ENCODE measurements around the gene CCL27. TPM values are rescaled to one million over a fixed set of nuclear protein-coding genes. Genes with fewer than 3 reads are reported as not detected.

The CCL27 gene, protein sequence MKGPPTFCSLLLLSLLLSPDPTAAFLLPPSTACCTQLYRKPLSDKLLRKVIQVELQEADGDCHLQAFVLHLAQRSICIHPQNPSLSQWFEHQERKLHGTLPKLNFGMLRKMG
- not detected for total RNA-seq

DNA sequence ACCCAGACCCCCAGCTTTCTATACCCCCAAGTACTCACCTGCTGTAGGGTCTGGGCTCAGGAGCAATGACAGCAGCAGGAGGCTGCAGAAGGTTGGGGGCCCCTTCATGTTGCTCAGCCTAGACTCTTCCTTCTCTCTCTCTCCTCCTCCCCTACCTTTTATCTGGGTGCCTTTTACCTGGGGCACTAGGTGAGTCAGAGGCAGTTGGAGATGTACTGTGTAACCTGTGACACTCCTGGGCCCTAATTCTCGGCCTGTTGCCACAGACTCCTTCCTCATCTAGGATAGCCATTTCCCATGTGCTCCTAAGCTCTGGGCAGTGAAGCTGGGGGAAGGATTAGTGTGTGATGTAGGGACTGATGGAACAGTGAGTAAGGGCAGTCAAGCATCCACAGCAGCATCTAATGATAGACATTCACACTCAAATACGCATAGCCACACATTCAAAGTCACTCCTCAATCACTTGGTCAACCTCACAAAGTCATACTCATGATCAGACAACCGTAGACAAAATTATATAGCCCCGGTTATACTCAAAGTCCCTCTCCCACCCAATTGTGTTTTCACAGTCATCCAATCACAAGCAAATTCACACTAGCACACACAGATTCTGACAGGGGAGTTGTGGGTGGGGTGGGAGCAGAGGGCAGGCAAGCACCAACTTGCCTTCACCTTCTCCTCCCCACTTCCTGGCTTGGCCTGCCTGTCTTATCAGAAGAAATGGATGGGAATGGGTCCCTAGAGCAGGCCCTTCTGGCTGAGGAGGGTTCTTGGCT, at the start of gene CCL27:
Gene CCL27 (minus strand): TSS at position 132 of the 777 bp plus-strand sequence. CDS start 24 bp downstream, at position 108.
- Histone ChIP-seq H3K9me3 (no peaks in the 10 kb centered on the region), H3K9ac (ENCODE audit: low read depth in 2 of 2, low read length in 2 of 2) (no peak within 1 kb of the TSS), H3K36me3 (no peaks in the 10 kb centered on the region), H3K27me3 (no peaks in the 10 kb centered on the region), H3K4me1 (no peaks in the 10 kb centered on the region), H3K4me3 (no peak within 1 kb of the TSS), H3K27ac (no peak within 1 kb of the TSS)
- intact Hi-C loops (cut with DNase I), result no loop called here
- TF ChIP-seq, protein P1, sequence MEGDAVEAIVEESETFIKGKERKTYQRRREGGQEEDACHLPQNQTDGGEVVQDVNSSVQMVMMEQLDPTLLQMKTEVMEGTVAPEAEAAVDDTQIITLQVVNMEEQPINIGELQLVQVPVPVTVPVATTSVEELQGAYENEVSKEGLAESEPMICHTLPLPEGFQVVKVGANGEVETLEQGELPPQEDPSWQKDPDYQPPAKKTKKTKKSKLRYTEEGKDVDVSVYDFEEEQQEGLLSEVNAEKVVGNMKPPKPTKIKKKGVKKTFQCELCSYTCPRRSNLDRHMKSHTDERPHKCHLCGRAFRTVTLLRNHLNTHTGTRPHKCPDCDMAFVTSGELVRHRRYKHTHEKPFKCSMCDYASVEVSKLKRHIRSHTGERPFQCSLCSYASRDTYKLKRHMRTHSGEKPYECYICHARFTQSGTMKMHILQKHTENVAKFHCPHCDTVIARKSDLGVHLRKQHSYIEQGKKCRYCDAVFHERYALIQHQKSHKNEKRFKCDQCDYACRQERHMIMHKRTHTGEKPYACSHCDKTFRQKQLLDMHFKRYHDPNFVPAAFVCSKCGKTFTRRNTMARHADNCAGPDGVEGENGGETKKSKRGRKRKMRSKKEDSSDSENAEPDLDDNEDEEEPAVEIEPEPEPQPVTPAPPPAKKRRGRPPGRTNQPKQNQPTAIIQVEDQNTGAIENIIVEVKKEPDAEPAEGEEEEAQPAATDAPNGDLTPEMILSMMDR (IDR thresholded peaks at IDR 0.05), result no peak
- no peak for DNase-seq

DNA sequence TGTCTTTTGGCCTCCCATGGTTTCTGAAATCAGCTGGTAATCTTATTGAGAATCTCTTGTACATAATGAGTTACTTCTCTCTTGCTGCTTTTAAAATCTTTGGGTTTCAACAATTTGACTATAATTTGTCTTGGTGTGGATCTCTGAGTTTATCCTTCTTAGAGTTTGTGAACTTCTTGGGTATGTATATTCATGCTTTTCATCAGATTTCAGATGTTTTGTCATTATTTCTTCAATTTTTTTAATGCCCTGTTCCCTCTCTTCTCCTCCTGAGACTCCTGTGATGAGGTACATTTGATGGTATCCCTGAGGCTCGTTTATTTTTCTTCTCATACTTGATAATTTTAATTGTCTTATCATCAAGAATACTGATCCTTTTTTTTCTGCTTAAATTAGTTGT, 49.7 kb upstream of the CCL27 start:
- no peaks in the 10 kb centered on the region for H3K27me3 ChIP-seq
- H3K4me3 ChIP-seq, result no peak overlapping the region
- intact Hi-C loops (cut with DNase I), result no loop called here
- no peak overlapping the region for H3K27ac ChIP-seq
- no peaks in the 10 kb centered on the region for H3K36me3 ChIP-seq
- DNase-seq, result no peak
- no peak overlapping the region for H3K9ac ChIP-seq (ENCODE audit: low read depth in 2 of 2, low read length in 2 of 2)
- TF ChIP-seq, protein P1 (IDR thresholded peaks at IDR 0.05), result no peak
- H3K9me3 ChIP-seq, result no peaks in the 10 kb centered on the region
- no peaks in the 10 kb centered on the region for H3K4me1 ChIP-seq

GRCh38 chr9:34710023-34710422, 47.6 kb upstream of the CCL27 start, which contains the start of gene CCL21:
Gene CCL21, minus strand, starts transcription at chr9:34710136. Its CDS starts 70 bp downstream, at chr9:34710066.
- intact Hi-C loops (cut with DNase I), result no loop called here
- Histone ChIP-seq H3K27ac (no peak within 1 kb of the TSS), H3K4me3 (no peak within 1 kb of the TSS), H3K36me3 (no peaks in the 10 kb centered on the region), H3K9me3 (no peaks in the 10 kb centered on the region), H3K9ac (ENCODE audit: low read depth in 2 of 2, low read length in 2 of 2) (no peak within 1 kb of the TSS), H3K4me1 (no peaks in the 10 kb centered on the region), H3K27me3 (no peaks in the 10 kb centered on the region)
- DNase-seq, result no peak
- TF ChIP-seq, protein P1 (IDR thresholded peaks at IDR 0.05), result no peak

DNA sequence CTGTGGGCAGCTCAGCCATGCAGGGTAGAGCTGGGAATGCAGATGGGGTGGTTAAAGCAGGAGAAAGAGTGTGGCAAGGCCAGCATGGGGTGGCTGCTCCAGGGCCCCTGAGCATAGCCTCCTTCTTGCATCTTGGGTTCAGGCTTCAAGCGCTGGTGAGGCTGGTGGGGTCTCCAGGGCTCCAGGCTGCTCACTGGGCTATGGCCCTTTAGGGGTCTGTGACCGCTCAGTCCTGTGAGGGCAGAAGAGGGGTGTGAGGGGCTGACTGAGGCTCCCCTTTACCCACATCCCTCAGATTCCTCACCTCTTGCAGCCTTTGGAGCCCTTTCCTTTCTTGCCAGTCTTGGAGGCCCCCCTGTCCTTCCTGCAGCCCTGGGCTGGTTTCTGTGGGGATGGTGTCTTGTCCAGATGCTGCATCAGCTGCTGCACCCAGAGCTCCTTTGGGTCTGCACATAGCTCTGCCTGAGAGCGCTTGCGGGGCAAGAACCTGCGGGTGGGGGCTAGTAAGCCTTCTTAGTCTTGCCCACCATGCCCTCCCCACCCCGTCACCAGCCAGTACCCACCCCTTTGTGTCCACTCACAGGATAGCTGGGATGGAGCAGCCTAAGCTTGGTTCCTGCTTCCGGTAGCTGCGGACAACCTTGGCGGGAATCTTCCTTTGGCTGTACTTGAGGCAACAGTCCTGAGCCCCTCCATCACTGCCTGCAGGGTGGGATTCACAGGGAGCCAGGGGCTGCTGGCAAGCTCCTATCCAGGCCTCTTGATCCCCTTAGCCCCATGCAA, 46.9 kb upstream of the CCL27 start:
- intact Hi-C loops (cut with DNase I), result no loop called here
- H3K9me3 ChIP-seq, result no peaks in the 10 kb centered on the region
- TF ChIP-seq, protein P1 (IDR thresholded peaks at IDR 0.05), result no peak
- H3K36me3 ChIP-seq, result no peaks in the 10 kb centered on the region
- no peaks in the 10 kb centered on the region for H3K4me1 ChIP-seq
- no peak overlapping the region for H3K27ac ChIP-seq
- DNase-seq, result no peak
- H3K4me3 ChIP-seq, result no peak overlapping the region
- H3K27me3 ChIP-seq, result no peaks in the 10 kb centered on the region
- H3K9ac ChIP-seq (ENCODE audit: low read depth in 2 of 2, low read length in 2 of 2), result no peak overlapping the region

GRCh38 chr9:34707130-34707529, 44.7 kb upstream of the CCL27 start:
- intact Hi-C loops (cut with DNase I), result no loop called here
- TF ChIP-seq, protein P1 (IDR thresholded peaks at IDR 0.05), result no peak
- Histone ChIP-seq H3K4me1 (no peaks in the 10 kb centered on the region), H3K9ac (ENCODE audit: low read depth in 2 of 2, low read length in 2 of 2) (no peak overlapping the region), H3K27me3 (no peaks in the 10 kb centered on the region), H3K27ac (no peak overlapping the region), H3K9me3 (no peaks in the 10 kb centered on the region), H3K4me3 (no peak overlapping the region), H3K36me3 (no peaks in the 10 kb centered on the region)
- DNase-seq, result no peak
